Measurements from ENCODE around the gene MT1X.
"Not testable (repeated sequence)": the region's sequence is repeated elsewhere in the genome, so short reads cannot be mapped to it uniquely, and the experiment has no call there.

MT1X gene

DNA sequence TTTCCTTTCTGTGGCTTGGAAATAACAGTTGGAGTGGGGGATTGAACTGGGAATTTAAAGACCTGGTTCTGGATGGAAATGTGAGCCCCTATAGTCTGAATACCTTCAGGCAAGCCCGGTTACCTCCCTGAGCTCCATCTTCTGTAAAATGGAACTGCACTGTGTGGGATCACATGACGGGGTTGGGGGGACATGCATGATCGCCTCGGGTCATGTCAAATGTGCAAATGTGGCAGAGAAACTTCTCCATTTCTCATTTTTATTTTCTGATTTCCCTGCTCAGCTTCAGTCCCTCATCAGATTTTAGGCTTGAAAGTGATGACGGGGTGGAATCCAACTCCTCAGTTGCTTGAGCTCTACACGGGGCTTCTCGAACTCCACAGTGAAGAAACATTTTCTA is 29.1 kb upstream of the MT1X start:
- DNase-seq (ENCODE audit: low read depth), result no peak

DNA sequence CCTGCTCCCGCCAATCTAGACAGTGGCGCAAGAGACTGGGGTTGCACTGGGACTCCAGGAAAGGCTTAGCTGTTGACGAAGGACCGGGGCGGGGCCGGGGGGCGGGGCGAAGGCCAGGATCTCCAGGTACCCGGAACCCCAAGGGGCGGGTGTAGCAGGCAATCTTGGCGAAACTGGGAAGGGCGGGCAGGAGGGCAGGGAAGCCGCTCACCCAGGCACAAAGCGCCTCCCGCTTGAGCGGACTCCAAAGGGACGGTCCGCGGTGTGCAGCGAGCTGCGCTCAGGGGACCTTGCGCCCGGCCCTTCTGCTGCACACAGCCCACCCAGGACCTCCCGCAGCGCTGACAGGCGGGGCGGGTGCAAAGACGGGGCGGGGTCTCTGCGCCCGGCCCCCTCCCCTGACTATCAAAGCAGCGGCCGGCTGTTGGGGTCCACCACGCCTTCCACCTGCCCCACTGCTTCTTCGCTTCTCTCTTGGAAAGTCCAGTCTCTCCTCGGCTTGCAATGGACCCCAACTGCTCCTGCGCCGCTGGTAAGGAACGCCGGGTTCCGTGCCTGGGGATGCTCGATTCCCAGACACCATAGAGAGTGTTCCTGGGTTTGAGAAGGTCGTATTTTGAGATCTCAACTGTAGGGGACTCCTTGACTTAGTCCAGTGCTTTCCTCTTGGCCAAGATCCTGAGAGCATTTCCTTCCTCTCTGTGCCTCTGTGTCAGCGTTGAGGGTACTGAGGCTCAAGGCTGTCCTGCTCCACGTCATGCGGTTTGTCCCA is 24.5 kb upstream of the MT1X start, which contains the start of gene MT1F:
Gene MT1F, plus strand, starts transcription at position 405 of the 772 bp plus-strand sequence. Its CDS starts 100 bp downstream, at position 505.
- DNase-seq (ENCODE audit: low read depth), result no peak

DNA sequence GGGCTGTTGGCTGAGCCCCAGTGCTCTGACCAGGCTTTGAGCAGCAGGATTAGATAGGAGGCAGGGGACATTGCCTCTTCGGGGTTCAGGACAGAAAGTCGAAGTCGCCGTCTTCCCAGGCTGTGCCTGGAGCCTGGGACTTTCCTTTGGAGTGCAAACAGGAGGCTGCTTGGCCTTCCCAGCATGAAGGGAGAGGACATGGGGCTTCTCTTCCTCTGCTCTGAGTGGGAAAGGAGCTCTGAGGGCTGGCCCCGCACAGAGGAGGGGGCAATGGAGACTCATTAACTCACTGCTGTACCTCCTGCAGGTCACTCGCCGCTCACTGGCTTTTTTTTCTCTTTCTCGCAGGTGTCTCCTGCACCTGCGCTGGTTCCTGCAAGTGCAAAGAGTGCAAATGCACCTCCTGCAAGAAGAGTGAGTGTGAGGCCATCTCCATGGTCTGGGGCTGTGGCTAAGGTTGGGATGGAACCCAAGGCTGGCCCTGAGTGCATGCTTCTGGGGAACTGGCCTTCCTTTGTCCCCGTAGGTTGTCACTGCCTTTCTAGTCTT is 23.9 kb upstream of the MT1X start:
- DNase-seq (ENCODE audit: low read depth), result no peak

- no peak for DNase-seq (ENCODE audit: low read depth)
Observed at GRCh38 chr16:56662357-56663354, 19.6 kb upstream of the MT1X start.

DNA sequence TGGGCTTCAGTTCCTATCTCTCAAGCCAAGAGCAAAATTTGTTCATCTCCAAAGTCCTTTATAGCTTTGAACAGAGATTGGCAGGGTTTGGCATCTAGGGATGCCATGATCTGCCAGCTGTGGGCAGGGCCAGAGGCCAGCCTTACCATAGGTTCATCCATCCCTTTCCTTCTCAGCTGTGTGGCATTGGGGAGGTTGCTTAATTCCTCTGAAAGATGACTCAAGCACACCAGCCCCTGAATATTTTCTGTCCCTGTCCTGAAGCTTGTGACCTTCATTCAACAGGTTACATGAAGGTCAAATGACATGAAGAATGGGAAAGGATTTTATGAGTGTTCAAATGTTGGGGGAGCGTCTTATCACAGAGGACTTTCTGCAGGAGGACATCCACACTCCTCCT is 17.8 kb upstream of the MT1X start:
- DNase-seq (ENCODE audit: low read depth), result no peak

- not testable (repeated sequence) for DNase-seq (ENCODE audit: low read depth)
Observed at GRCh38 chr16:56665286-56666261, 16.7 kb upstream of the MT1X start.

- DNase-seq (ENCODE audit: low read depth), result no peak
Observed at GRCh38 chr16:56667581-56668571, 14.4 kb upstream of the MT1X start, which contains the start of gene MT1G. Gene MT1G, minus strand, starts transcription at chr16:56668065. Its CDS starts 72 bp downstream, at chr16:56667993.

GRCh38 chr16:56669005-56669839 is 13.0 kb upstream of the MT1X start, which contains the start of gene MT1H:
Gene MT1H, plus strand, starts transcription at chr16:56669814. Its CDS starts 71 bp downstream, at chr16:56669885.
- DNase-seq (ENCODE audit: low read depth), result no peak

GRCh38 chr16:56669840-56670619 is 12.2 kb upstream of the MT1X start:
- DNase-seq (ENCODE audit: low read depth), result no peak

DNA sequence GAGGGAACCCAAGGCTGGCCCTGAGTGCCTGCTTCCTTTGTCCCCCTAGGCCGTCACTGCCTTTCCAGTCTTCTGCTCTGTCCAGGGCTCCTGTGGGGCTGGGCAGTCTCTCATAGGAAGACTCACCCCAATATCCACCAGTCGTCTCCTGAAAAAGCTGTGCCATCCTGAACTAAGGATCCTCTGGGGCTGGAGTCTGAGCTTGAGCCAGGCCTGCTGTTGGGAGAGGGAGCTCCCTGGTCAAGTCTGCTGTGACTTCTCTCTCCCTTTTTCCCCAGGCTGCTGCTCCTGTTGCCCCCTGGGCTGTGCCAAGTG is 11.7 kb upstream of the MT1X start:
- no peak for DNase-seq (ENCODE audit: low read depth)

DNA sequence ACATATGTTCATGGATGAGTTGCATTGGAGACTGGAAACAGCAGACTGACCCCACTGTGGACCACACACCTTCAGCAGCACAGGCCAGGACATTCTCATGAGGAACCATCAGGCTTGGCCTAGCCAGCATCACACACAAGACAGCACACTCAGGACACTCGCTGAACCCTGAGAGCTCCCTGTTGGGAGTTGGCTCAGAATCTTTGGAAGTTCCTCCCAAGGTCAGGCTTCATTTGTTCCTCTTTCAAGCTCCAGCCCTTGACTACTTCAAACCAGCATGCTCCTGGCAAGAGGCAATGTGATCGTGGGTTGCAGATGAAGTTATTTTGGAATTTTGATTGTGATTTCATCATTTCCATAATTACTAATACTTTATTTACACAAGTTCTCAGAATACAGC is 10.6 kb upstream of the MT1X start:
- not testable (repeated sequence) for DNase-seq (ENCODE audit: low read depth)

DNA sequence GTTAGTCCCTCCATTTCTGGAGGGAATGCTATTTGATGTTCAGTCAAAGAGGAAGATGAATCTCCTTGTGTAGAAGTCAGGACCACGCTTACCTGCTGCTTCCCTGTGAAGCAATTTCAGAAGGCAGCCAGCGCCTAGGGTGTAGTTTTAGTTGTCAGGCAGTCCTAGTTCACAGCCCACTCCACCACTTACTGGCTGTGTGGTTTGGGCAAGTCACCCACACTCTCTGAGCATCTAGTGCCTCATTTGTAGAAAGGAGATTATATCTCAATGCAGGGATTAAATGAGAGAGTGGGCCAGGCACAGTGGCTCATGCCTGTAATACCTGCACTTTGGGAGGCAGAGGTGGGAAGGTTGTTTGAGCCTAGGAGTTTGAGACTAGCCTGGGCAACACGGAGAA is 10.1 kb upstream of the MT1X start:
- not testable (repeated sequence) for DNase-seq (ENCODE audit: low read depth)

DNA sequence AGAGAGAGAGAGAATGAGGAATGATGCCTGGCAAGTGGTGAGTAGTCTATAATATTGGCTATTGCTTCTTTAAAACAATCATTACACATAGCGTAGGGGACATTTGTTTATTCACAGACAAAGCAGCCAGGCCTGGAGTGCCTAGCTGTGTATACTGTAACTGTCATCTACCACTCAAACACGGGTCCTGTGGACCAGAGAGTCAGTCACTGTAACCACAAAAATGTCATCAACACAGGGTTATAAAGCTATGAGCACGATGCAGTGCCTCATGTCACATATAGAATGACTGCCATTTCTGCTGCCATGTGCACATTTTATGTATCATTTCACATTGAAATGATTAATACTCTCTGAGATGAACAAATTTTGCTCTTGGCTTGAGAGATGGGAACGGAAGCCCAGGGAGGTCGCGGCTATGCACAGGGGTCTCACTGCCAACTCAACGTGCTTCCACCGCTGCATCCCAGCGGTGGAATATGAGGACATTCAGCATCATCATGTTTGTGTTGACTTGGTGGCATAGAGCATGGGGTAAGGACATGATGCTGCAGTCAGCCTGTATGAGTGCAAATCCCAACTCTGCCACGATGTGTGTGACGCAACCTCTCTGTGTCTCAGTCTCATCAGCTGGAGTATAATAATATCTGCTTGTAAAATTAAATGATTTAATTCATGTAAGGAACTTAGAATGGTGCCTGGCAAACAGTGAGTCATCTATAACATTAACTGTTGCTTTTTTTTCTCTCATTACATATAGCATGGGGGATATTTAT is 9.3 kb upstream of the MT1X start:
- DNase-seq (ENCODE audit: low read depth), result no peak

- DNase-seq (ENCODE audit: low read depth), result no peak
Observed at GRCh38 chr16:56673921-56674320, 8.3 kb upstream of the MT1X start.

DNA sequence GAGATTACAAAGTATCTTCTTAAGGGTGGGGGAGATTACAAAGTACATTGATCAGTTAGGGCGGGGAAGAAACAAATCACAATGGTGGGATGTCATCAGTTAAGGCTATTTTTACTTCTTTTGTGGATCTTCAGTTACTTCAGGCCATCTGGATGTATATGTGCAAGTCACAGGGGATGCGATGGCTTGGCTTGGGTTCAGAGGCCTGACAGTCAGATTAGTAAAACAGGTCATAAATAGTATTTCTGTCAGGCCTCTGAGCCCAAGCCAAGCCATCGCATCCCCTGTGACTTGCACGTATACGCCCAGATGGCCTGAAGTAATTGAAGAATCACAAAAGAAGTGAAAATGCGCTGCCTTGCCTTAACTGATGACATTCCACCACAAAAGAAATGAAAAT is 7.7 kb upstream of the MT1X start:
- DNase-seq (ENCODE audit: low read depth), result not testable (repeated sequence)

GRCh38 chr16:56675685-56676210 is 6.5 kb upstream of the MT1X start:
- DNase-seq (ENCODE audit: low read depth), result no peak

- DNase-seq (ENCODE audit: low read depth), result no peak
Observed at GRCh38 chr16:56677474-56677873, 4.8 kb upstream of the MT1X start.
